Bladder microvascular endothelial cell (primary cell): Measurements from ENCODE around the gene CCNI2. TPM values are rescaled to one million over a fixed set of nuclear protein-coding genes. Genes with fewer than 3 reads are reported as not detected.

Source experiments
- total RNA-seq: library from RNA; depleted of rRNA; stranded (reverse); fragments of >200 nt; gene quantifications from 2 replicates; pipeline ENCODE4 v1.2.3, GENCODE V29; 2014

CCNI2 gene, protein sequence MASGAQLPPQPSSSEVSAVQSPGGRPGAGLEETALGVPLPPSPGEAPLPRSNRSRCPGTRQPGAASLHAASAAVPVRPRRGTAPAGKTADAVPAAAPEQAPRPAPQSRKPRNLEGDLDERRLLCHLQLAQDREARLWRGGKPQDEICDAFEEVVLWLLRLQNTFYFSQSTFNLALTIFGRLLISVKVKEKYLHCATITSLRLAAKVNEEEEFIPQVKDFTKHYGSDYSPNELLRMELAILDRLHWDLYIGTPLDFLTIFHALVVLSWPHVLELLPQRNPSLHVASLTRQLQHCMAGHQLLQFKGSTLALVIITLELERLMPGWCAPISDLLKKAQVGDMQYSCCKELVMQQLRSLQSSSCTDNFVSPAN
- under 0.01 and 0.06 TPM in 2 replicates for total RNA-seq

DNA sequence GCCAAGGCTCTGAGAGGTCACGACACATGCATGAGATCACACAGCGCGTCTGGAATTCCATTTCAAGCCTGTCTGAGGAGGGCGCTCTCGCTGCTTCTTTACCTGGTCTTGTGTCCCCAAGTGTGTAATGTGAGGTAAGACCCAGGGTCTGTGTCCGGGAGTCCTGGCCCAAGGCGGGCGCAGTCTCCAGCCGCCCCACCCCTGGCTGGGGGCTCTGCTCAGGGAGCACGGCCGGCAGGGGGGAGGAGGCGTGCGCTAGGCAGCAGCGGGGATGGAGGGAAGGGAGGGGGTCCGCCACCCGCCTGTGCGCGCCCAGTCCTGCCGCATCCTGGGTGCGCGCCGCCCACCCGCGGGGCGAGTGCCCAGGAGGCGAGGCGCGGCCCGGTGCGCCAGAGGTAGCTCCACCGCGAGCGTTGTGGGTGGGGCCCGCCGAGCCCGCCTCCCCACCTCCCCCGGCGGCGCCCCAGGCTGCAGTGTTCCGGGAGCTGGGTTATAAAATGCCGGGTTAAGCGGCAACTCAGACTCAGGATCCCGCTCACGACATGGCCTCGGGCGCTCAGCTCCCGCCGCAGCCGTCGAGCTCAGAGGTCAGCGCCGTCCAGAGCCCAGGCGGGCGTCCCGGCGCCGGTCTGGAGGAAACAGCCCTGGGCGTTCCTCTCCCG, at the start of gene CCNI2:
Gene CCNI2 (plus strand): TSS at position 473 of the 662 bp plus-strand sequence. CDS start 70 bp downstream, at position 543.

DNA sequence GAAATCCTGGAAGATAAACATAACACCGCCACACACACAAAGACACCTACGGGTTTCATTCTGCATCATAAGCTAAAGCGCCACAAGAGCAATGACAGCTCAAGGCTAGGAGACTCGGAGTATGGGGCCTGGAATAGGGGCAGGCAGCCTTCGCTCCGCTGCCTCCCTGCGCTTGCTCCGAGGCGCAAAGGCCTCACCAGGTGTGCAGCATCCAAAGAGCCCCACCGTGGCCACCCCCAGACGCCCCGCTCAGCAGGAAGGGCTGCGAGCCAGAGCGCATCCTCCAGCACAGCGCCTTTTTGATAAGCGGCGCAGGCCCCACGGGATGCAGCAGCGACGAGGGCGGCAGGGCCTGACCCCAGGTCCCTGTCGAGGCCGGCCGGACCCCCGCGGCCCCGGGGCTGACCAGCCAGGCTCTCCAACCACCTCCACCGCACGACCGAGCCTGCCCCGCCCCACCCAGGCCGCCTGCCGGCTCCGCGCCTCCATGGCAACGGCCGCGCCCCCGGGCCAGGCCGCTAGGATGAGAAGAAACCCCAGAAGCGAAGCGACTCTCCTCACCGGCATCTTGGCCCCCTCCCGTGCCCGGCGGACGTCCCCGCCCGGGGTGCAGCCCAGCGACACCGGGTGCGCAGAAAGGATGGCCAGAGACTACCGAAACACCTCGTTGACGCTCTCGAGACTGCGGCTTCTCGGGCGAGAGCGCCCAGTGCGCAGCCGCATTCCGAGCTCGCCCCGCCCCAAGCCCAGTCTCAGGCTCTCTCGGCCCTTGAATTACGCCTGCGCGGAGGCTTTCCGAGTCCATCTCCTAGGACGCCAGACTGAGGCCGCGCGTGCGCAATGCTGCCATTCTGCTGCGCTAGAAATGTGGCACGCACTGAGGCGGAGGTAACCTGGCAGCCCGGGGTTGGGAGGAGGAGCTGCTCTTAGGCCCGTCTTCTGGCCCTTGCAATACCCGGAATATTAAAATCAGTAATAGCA, 10.1 kb upstream of the CCNI2 start, which contains the start of gene KIF3A:
Gene KIF3A (minus strand): TSS at position 694 of the 981 bp plus-strand sequence. CDS start 127 bp downstream, at position 567.

DNA sequence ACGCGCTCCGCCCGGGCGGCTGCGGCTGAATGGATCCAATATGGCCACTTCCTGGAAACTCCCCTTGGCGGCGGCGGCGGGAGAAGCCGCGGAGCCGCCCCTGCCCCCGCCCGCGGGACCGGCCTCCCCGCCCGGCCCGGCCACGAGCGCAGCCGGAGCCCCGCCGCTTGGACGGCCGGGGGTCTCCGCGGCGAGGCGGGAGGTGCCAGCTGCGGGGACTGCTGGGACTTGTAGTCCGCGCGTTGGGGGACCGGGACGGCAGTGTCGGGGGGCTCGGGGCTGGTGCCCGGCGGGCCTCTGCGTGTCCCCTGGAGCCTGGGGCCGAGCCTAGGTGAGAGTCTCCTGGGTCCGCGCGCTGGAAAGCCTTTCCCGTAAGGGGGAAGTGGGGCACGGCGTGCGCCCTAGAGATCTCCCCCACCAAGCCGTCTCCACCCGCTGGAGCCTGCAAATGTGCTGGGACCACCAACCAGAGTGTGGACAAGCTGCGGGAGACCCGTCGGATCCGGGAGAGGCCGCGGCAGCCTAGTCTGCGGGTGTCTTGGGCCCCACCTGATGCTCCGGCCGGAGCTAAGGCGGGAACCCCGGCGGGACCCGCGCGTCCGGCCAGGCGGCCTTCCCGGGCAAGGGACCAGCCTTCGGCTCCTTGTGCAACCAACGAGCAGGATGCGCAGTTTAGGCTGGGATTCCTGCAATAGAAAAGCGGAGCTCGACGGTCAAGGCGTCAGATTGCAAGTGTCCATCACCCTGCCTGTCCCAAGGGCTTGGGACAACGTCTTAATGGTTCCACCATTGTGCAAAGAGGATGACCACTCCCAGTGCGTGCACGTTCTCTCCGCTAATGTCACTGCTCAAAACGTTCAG, 30.2 kb downstream of the CCNI2 start, which contains the start of gene SEPTIN8:
Gene SEPTIN8 (minus strand): TSS at position 31 of the 861 bp plus-strand sequence. CDS start 102 bp downstream, outside the sequence.

Other genes with a start within 250 kb of the CCNI2 start
- not detected in 2 replicates for gene IL5, start 203.9 kb upstream of the CCNI2 start, total RNA-seq
- 8.9 and 26.1 TPM in 2 replicates for gene RAD50, start 190.4 kb upstream of the CCNI2 start, total RNA-seq
- gene IL13, start 89.3 kb upstream of the CCNI2 start, total RNA-seq, result not detected in 2 replicates
- not detected in 2 replicates for gene IL4, start 73.4 kb upstream of the CCNI2 start, total RNA-seq
- 4.2 and 12.3 TPM in 2 replicates for gene KIF3A, start 9.9 kb upstream of the CCNI2 start, total RNA-seq
- 37.6 and 70.4 TPM in 2 replicates for gene SEPTIN8, start 29.8 kb downstream of the CCNI2 start, total RNA-seq
- gene SOWAHA, start 65.9 kb downstream of the CCNI2 start, total RNA-seq, result not detected in 2 replicates
- 4.4 and 5.2 TPM in 2 replicates for gene SHROOM1, start 83.2 kb downstream of the CCNI2 start, total RNA-seq
- gene GDF9, start 119.0 kb downstream of the CCNI2 start, total RNA-seq, result not detected in 2 replicates
- gene UQCRQ, start 119.2 kb downstream of the CCNI2 start, total RNA-seq, result 78.4 and 98.4 TPM in 2 replicates
- gene LEAP2, start 126.2 kb downstream of the CCNI2 start, total RNA-seq, result under 0.01 and 0.38 TPM in 2 replicates
- 15.2 and 43.6 TPM in 2 replicates for gene AFF4, start 216.2 kb downstream of the CCNI2 start, total RNA-seq